ENCODE measurements around the gene PEAR1. TPM values are rescaled to one million over a fixed set of nuclear protein-coding genes. Genes with fewer than 3 reads are reported as not detected.

PEAR1 gene
- total RNA-seq, 2 donors from 2014 or later: 2.5 to 3.5 TPM

GRCh38 chr1:156901590-156901900 lies 8.0 kb downstream of the PEAR1 start:
- no peaks in the 10 kb centered on the region for H3K4me1 ChIP-seq
- no peaks in the 10 kb centered on the region for H3K27me3 ChIP-seq
- H3K9me3 ChIP-seq: no peaks in the 10 kb centered on the region
- intact Hi-C loops (cut with DNase I): no loop called here
- H3K9ac ChIP-seq (ENCODE audit: low read depth in 2 of 2, low read length in 2 of 2): no peak overlapping the region
- no peak for DNase-seq
- no peak overlapping the region for H3K4me3 ChIP-seq
- H3K27ac ChIP-seq: no peak overlapping the region
- no peak for TF ChIP-seq CTCF (IDR thresholded peaks at IDR 0.05)
- H3K36me3 ChIP-seq: no peaks in the 10 kb centered on the region

GRCh38 chr1:156901966-156902915 lies 8.7 kb downstream of the PEAR1 start:
- H3K27ac ChIP-seq: no peak overlapping the region

DNA sequence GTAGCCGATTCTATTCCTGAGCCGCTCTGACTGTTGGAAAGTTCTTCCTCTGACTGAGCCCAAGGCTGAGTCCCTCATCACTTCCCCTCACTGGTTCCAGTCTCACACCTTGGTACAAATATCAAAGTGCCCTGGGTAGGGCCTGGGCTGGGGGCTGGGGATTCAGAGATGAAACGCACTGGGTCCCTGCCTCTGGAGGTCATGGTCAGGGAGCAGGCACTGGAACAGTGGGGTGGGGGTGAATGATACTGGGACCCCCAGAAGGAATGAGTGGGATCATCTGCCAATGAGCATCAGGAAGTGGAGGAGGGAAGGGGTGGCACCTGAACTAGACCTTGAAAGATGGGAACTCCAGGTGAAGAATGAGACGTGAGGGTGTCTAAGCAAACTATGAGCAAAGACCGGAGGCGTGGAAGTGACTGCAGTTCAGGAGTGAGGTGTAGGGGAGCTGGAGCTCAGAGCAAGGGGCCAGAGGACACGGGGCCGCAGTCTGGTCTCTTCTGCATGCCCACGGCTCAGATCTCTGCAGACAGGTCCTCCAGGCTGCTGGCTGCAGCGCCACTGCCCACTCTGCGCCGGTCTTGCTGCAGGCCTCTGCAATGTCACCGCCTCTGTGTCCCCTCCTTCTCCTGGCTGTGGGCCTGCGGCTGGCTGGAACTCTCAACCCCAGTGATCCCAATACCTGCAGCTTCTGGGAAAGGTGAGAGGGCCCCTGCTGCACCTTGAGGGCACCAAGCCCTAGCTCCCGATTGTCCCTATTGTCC lies 10.0 kb downstream of the PEAR1 start:
- intact Hi-C loops (cut with DNase I): no loop called here
- no peaks in the 10 kb centered on the region for H3K36me3 ChIP-seq
- DNase-seq: no peak
- no peaks in the 10 kb centered on the region for H3K27me3 ChIP-seq
- H3K4me3 ChIP-seq: no peak overlapping the region
- H3K4me1 ChIP-seq: no peaks in the 10 kb centered on the region
- no peak overlapping the region for H3K9ac ChIP-seq (ENCODE audit: low read depth in 2 of 2, low read length in 2 of 2)
- H3K9me3 ChIP-seq: no peaks in the 10 kb centered on the region
- no peak overlapping the region for H3K27ac ChIP-seq
- no peak for TF ChIP-seq CTCF (IDR thresholded peaks at IDR 0.05)

More at GRCh38 chr1:156901966-156902915, 8.7 kb downstream of the PEAR1 start:
- Histone ChIP-seq H3K4me1 (no peaks in the 10 kb centered on the region), H3K27me3 (no peaks in the 10 kb centered on the region), H3K9ac (ENCODE audit: low read depth in 2 of 2, low read length in 2 of 2) (no peak overlapping the region), H3K36me3 (no peaks in the 10 kb centered on the region), H3K9me3 (no peaks in the 10 kb centered on the region), H3K4me3 (no peak overlapping the region)
- intact Hi-C loops (cut with DNase I): no loop called here
- no peak for TF ChIP-seq CTCF (IDR thresholded peaks at IDR 0.05)
- no peak for DNase-seq

DNA sequence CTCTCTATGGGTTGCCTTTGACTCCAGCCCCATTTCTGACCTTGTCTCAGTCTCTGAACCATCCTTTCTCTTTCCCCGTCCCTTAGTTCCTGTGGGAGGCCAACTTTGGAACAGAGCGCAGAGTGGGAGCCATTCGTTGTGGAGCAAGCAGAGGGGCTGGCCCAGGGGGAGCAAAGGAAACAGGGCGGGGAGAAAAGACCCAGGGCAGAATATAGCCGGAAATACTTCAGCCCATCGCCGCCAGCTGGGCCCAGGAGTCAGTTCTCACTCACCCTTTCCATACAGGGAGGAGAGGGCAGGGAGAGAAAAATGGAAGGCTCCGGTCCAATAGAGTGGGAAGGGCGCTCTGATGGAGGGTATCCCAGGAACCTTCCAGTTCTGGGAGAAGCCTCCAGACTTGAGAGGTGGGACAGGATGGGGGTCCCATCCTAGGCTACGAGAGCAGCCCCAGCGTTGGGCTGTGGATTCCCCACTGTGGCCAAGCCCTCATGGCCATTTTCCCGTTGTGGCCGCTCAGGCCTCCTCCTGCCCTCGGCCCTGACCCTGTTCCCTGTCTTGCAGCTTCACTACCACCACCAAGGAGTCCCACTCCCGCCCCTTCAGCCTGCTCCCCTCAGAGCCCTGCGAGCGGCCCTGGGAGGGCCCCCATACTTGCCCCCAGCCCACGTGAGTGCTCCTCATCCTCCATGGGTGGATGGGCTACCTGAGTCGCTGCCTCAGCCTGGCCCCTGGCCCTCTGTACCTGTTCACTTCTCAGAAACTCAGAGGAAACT lies 10.9 kb downstream of the PEAR1 start:
- no peak overlapping the region for H3K27ac ChIP-seq
- H3K36me3 ChIP-seq: no peaks in the 10 kb centered on the region
- no peak for TF ChIP-seq CTCF (IDR thresholded peaks at IDR 0.05)
- no peak overlapping the region for H3K4me3 ChIP-seq
- H3K9me3 ChIP-seq: no peaks in the 10 kb centered on the region
- H3K27me3 ChIP-seq: no peaks in the 10 kb centered on the region
- no peak for DNase-seq
- intact Hi-C loops (cut with DNase I): no loop called here
- H3K9ac ChIP-seq (ENCODE audit: low read depth in 2 of 2, low read length in 2 of 2): no peak overlapping the region
- H3K4me1 ChIP-seq: no peaks in the 10 kb centered on the region

DNA sequence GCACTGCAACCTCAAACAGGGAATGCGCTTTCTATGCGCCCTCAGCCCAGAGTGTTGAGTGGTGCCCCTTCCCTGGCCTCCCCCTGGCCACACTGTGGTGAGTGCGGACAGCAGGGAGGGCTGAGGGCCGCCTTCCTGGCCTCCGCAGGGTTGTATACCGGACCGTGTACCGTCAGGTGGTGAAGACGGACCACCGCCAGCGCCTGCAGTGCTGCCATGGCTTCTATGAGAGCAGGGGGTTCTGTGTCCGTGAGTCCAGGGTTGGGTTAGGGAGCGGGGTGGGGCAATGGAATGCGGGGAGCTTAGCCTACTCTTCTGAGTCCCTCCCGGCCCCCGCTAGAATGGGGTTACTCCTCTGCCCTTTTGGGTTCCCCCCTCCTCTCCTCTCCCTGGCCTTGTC lies 11.7 kb downstream of the PEAR1 start:
- intact Hi-C loops (cut with DNase I): no loop called here
- H3K27me3 ChIP-seq: no peaks in the 10 kb centered on the region

More for the DNA sequence above, 11.7 kb downstream of the PEAR1 start:
- no peak for TF ChIP-seq CTCF (IDR thresholded peaks at IDR 0.05)
- DNase-seq: no peak
- H3K36me3 ChIP-seq: no peaks in the 10 kb centered on the region
- H3K4me3 ChIP-seq: no peak overlapping the region
- no peaks in the 10 kb centered on the region for H3K9me3 ChIP-seq
- H3K4me1 ChIP-seq: no peaks in the 10 kb centered on the region
- no peak overlapping the region for H3K9ac ChIP-seq (ENCODE audit: low read depth in 2 of 2, low read length in 2 of 2)
- no peak overlapping the region for H3K27ac ChIP-seq

All from colonic mucosa (tissue), 4 donors.